Measurements from ENCODE around the gene KIF26A. TPM values are rescaled to one million over a fixed set of nuclear protein-coding genes. Genes with fewer than 3 reads are reported as not detected.
A peak's percentile ranks its signal among the peaks of the same experiment; 100 is the strongest.

KIF26A gene
- total and polyA plus RNA-seq, 8 donors: 3.6 to 13.2 (median 7.1) TPM

DNA sequence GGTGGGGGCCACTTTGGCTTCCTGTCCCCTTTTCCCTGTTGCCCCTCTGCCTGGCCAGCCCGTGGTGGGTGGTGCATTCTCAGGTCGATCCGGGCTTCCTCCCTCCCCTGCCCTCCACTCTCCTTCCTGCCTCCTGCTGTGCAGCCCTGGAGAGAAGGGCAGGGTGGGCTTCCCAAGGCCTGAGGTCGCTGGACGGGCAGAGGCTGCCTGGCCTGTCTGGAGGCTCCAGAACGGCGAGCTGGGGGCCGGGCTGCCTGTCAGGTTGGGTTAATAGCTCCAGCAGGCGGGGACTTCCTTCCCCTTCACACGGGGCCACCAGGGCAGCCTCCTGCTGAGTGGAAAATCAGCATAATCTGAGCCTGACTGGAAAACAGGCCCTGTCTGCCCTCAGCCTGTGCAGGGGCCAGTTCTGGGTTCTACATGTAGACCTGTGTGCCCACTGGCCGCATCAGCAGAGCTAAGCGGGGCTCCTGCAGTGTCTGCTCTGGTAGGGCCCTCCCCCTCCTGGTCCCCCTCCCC lies 11.3 kb downstream of the KIF26A start:
- peak in 3 of 4 donors; percentile 20 to 56 (median 52) for ATAC-seq
- 24 to 43% methylated on average over 12 of the region's 12 CpGs for WGBS, 2 donors
- peak overlapping the region in 2 of 4 donors; percentile 8 to 60 for H3K27ac ChIP-seq
- H3K36me3 ChIP-seq: no peaks in the 10 kb centered on the region
- DNase-seq: peak in 3 of 6 donors; percentile 47 to 69 (median 62)
- peak overlapping the region in 1 of 4 donors; percentile 12 for H3K4me3 ChIP-seq
- H3K4me1 ChIP-seq: peaks cover 0 to 22% (median 5%) of the 10 kb centered on the region in 3 donors
- H3K27me3 ChIP-seq: no peaks in the 10 kb centered on the region
- intact Hi-C loops (cut with DNase I): loop anchor here in 2 of 3 donors (10.0 kb wide), 2 partner anchors 415 to 495 kb away; no protein-coding TSS in a partner anchor
- H3K9me3 ChIP-seq: no peaks in the 10 kb centered on the region
- FAIRE-seq: no peak
- TF ChIP-seq, protein P1, sequence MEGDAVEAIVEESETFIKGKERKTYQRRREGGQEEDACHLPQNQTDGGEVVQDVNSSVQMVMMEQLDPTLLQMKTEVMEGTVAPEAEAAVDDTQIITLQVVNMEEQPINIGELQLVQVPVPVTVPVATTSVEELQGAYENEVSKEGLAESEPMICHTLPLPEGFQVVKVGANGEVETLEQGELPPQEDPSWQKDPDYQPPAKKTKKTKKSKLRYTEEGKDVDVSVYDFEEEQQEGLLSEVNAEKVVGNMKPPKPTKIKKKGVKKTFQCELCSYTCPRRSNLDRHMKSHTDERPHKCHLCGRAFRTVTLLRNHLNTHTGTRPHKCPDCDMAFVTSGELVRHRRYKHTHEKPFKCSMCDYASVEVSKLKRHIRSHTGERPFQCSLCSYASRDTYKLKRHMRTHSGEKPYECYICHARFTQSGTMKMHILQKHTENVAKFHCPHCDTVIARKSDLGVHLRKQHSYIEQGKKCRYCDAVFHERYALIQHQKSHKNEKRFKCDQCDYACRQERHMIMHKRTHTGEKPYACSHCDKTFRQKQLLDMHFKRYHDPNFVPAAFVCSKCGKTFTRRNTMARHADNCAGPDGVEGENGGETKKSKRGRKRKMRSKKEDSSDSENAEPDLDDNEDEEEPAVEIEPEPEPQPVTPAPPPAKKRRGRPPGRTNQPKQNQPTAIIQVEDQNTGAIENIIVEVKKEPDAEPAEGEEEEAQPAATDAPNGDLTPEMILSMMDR (IDR thresholded peaks at IDR 0.05): no peak

DNA sequence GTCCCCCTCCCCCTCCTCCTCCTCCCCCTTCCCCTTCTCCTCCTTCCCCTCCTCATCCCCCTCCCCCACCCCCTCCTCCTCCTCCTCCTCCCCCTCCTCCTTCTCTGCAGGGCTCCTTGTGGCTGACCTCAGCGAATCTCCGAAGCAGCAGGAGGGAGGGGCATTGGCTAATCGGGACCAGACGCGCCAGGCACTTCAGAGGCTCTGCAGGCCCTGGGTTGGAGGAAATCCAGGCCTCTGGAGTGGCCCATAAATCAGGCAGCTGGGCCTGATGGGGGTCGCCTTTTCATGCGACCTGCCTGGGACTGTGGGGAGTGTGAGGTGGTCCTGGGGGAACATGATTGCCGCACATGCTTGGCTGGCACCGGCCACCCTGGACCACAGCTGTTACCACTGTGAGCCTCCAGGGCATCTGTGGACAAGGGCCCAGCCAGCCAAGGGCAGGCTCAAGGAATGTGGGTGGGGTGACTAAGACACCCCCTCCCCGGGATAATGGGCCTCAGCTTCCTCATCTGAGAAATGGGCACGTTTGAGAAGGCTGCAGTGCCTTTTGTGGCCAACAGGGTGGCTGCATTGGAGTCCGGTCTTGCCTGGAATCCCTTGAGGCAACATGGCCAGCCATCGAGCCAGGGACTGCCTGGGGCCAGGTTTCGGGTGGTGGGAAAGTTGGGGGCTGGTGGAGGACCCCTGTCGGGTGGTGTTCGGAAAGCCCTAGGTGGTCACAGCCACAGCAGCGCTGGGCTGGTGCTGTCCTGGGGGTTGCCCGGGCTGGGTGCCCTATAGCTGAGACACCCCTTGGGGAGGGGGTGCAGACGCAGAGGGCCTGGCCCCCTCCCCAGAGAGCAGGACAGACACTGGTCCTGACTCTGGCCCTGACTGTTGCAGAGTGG lies 12.0 kb downstream of the KIF26A start:
- H3K36me3 ChIP-seq: no peaks in the 10 kb centered on the region
- ATAC-seq (peak; percentile 29 to 43 (median 37)), FAIRE-seq (no peak), DNase-seq (peak in 5 of 6 donors; percentile 50 to 67 (median 63))
- intact Hi-C loops (cut with DNase I): no loop called here
- H3K4me1 ChIP-seq: peaks cover 0 to 22% (median 5%) of the 10 kb centered on the region in 3 donors
- peak overlapping the region in 3 of 4 donors; percentile 52 to 86 (median 73) for H3K27ac ChIP-seq
- H3K4me3 ChIP-seq: no peak overlapping the region
- no peaks in the 10 kb centered on the region for H3K27me3 ChIP-seq
- TF ChIP-seq, protein P1 (IDR thresholded peaks at IDR 0.05): peak in 1 of 4 donors; percentile 13
- WGBS, 2 donors: 44 to 52% methylated on average over 19 of the region's 19 CpGs
- H3K9me3 ChIP-seq: no peaks in the 10 kb centered on the region

DNA sequence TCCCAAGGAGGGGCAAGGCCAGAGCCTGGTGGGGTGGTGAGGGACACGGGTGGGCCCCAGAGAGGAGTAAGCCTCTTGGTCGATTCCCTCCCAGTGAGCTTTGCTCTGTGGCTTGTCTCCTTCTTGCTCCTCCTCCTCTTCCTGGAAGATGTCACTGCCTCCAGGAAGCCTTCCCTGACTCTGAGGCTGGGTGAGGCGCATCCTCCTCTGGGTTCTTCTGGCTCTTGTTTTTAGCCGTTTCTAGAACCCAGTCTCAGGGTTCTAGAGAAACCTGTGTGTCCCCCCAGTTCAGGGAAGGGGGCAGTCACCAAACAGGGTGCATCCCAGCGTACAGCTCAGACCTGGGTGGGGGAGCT lies 12.6 kb downstream of the KIF26A start:
- TF ChIP-seq, protein P1 (IDR thresholded peaks at IDR 0.05): no peak
- WGBS, 2 donors: 72 to 92% methylated on average over 4 to 5 of the region's 5 CpGs
- Histone ChIP-seq H3K4me1 (peaks cover 0 to 22% (median 5%) of the 10 kb centered on the region in 3 donors), H3K27ac (peak overlapping the region; percentile 52 to 86 (median 68)), H3K36me3 (no peaks in the 10 kb centered on the region), H3K4me3 (no peak overlapping the region), H3K9me3 (no peaks in the 10 kb centered on the region), H3K27me3 (no peaks in the 10 kb centered on the region)
- DNase-seq: no peak
- ATAC-seq: no peak
- no peak for FAIRE-seq
- intact Hi-C loops (cut with DNase I): no loop called here

DNA sequence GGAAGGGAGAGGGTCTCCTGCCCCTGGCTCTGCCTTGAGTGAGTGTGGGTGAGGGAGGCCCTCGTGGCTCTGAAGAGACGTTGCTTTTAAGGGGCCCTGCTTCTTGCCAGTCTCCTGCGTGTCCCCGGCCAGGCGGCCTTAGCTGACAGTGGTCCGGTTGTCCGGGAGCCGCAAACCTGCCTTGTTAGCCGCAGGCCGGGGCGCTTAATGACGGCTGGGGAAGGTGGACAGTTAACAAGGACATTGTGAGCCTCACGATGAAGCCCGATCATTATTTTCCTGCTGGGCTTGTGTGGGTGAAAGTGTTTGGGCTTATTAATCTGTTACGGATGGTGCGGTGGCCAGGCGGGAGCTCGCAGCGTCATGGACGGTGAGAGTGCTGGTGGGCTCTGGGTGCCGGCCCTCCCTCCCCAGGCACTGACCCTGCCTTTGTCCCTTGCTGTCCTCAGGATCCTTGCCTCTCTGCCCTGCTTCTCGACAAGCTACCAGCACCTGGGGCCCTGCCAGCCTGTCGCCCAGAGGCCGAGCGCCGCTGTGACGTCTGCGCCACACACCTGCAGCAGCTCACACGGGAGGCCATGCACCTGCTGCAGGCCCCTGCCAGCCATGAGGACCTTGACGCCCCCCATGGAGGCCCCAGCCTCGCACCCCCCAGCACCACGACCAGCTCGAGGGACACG lies 13.3 kb downstream of the KIF26A start:
- WGBS, 2 donors: 48 to 67% methylated on average over 32 to 34 of the region's 34 CpGs
- TF ChIP-seq, protein P1 (IDR thresholded peaks at IDR 0.05): no peak
- Histone ChIP-seq H3K4me3 (no peak overlapping the region), H3K9me3 (no peaks in the 10 kb centered on the region), H3K27me3 (no peaks in the 10 kb centered on the region), H3K4me1 (peaks cover 0 to 22% (median 5%) of the 10 kb centered on the region in 3 donors), H3K36me3 (no peaks in the 10 kb centered on the region), H3K27ac (peak overlapping the region; percentile 52 to 86 (median 68))
- peak; percentile 55 to 81 (median 74) for ATAC-seq
- DNase-seq: peak; percentile 80 to 92 (median 86)
- no peak for FAIRE-seq
- intact Hi-C loops (cut with DNase I): no loop called here
